HG03460 (cell line): ENCODE data around the gene TLL2.

Experiments used
- ATAC-seq: cut with Tn5 transposase; IDR thresholded peaks from one replicate; pipeline ENCODE4 v1.9.1; 2021; ENCODE audit not compliant: unreplicated experiment

Gene TLL2

DNA sequence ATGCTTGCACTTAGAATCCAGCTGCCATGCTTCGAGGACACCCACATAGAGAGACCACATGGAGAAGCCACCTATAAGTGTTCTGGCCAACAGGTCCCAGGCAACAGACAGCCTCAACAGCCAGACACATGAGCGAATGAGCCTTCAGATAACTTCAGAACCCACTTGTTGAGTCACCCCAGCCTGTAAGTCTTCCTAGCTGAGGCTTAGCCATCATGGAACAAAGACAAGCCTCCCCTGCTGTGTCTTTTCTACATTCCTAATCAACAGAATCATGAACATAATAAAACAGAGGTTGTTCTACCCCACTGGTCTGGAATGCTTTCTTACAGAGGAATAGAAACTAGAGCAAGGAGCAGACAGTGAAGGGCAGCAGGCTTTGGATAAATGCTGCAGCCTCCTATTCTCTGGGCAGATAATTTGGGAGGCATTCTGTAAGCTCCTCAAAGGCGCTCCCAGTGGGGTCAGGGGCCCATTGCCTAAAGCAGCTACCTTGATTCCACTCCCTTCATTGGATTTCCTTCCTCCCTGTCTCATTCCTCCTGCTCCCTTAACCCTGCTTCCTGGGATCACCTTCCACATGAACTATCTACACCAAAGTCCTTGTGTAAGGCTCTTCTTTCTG, 4.6 kb downstream of the TLL2 start:
- no peak for ATAC-seq

DNA sequence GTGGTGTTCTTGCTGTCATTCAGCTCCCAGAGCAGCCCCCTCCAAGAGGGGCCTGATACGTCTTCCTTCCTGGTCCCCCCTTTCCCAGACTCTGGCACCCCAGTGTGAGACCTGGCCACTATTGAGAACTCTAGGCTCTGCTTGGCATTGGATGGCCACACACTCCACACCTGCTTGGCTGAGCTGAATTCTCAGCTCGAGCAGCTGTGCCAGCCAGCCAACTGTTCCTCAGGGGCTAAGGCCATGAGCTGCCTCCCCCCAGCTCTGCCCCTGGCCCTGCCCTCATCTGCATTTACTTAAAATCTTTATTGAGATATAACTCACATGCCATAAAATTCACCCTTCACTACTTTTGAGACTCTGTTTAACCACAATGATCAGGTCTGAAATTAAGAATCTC, 6.7 kb downstream of the TLL2 start:
- no peak for ATAC-seq

DNA sequence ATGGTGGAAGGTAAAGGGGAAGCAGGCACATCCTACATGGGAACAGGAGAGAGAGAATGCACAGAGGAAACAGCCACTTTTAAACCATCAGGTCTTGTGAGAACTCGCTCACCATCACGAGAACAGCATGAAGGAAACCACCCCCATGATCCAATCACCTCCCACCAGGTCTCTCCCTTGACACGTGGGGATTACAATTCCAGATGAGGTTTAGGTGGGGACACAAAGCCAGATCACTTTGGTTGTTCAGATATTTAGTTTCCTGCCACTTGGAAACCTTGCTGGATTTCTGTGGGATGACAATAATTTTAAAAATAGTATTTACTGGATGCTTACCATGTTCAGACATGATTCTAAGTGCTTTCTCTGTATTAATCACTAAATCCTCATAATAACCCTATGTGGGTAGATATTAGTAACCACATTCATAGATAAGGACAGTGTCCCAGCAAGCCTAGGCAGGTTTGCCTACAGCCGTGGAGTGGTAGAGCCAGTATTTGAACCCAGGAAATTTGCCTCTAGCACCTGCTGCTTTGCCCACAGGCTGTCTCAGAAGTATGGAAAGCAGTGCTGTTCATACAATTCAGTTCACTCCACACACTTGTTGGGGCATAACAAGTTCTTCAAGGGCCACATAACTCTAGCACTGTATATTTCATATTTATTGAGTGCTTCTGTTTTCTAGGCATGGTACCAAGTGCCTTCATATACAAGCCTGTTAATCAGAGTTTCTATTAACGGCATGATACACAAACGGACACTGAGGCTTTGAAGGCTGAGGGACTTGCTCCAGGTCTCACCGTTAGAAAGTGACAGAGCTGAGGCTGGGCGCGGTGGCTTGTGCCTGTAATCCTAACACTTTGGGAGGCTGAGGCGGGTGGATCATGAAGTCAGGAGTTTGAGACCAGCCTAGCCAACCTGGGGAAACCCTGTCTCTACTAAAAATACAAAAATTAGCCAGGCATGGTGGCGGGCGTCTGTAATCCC, 8.3 kb downstream of the TLL2 start:
- no peak for ATAC-seq

DNA sequence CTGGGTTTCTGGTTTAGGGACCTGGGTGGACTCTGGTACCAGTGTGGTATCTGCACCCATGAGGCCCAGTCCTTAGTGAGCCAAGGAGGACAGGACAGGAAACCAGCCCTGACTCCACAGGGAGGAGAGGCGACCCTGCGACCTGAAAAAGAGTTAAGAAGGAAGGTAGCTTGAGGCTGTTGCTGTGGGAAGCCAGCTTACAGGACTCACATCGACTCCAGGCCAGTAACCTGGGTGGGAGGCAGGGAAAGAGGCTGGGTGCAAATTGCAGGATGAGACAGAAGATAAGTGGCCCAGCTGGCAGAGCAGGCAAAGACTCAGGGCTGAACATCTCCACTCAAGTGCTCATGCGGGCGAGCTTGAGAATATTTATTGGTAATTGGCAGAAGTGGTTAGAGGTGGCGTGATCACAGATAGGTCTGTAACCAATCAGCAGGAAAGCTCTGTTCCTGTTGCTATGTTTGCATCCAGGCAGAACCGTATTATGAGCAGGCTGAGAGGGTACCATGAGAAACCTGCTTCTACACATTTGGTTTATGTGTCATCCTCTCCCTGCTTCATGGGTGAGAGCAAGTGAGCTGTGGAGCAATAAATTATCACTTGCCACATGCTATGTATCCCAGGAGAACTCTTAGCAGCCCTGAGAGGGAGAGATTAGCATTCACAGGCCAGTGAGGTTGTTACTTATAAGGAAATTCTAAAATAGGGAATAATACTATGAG, 11.0 kb downstream of the TLL2 start:
- no peak for ATAC-seq

DNA sequence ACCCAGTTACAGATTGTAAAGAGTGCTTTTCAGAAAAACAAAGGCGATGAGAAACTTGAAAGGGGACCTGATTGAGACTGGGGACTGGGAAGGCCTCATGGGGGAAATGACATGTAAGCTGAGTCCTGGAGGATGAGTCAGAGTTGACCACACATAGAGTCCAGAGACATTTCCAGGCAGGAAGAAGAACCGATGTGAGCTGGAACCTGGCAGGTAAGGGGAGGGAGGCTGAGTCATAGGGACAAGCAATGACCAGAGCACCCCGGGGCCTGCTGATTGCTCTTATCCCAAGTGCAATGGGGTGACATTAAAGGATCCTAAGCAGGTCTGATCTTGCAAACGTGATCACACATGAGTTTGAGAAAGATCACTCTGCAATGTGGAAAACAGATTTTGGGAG, 11.7 kb downstream of the TLL2 start:
- no peak for ATAC-seq

DNA sequence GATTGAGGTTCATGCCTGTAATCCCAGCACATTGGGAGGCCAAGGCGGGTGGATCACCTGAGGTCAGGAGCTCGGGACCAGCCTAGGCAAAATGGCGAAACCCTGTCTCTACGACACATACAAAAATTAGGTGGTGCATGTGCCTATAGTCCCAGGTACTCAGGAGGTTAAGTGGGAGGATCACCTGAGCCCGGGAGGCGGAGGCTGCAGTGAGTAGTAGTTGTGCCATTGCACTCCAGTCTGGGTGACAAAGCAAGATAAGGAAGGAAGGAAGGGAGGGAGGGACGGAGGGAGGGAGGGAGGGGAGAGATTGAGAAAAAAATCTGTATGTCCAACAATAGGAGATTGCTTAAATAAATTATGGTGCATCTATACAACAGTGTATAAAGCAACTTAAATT, 13.2 kb downstream of the TLL2 start:
- ATAC-seq: no peak

- ATAC-seq: no peak
These were observed 13.7 kb downstream of the TLL2 start for GRCh38 chr10:96500050-96500449.

GRCh38 chr10:96497391-96497790, 16.3 kb downstream of the TLL2 start:
- ATAC-seq: no peak

DNA sequence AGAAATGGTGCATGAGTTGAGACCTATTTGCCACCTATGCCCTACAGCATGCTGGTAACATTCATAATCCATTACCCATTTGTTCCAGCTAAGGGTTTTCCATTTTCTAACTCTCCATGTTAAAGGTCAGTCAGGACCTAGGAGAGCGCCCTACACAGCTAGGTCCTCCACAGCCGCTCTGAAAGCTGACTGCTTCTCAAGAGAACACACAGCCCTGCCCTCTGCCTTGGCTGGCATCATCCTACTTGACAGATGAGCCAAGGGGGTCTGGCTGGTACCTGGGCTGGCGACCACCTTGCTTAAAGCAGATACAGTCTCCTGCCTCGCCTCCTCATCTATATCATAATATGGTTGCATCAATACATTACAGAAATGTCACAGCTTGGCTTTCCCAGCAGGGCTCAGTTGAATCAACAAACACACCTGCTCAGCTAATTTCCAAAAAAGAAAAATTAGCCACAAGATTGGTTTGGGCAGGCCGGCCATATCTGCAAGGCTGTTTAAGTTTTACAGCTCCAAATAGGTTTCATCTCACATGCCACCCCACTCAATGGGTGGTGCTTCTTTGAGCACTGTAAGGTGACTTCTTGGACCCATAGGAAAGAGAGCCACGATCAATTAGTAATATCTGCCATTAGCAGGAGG, 17.3 kb downstream of the TLL2 start:
- ATAC-seq: no peak

DNA sequence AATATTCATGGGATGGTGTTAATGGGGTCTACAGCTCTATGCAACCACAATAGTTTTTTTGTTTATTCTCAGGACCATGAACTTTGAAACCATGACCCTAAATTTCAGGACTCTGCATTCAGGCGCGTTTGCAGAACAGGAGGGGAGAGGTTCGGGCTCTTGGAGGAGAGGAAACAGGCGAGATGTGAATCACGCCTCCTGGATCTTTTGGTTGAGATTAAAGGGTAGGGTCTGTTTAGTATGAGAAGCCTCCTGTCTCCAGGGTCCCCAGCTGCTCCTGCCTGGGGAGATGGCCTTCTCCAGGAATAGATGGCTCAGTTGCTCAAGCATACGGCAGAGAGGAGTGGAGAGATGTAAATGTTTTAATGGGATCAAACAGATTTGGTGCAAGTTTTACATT, 18.2 kb downstream of the TLL2 start:
- ATAC-seq: no peak

DNA sequence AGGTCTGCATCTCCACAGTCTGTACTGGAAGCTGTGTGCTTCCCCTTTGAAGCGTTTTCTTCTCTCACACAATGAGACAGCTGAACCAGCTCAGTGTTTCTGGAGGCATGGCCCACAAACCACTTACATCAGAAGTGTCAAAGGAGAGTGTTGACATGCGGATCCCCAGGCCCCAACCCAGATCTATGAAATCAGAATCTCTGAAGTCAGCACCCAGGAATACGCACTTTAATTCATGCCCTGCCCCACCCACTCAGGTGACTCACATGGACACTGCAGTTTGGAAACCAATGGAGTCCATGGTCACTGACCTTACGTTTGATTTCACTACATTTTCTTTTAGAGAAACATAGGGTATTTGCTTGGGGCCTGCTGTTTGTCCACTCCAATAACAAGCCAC, 19.0 kb downstream of the TLL2 start:
- ATAC-seq: no peak

- no peak for ATAC-seq
These were observed 19.7 kb downstream of the TLL2 start for GRCh38 chr10:96493871-96494525.

- no peak for ATAC-seq
These were observed 20.5 kb downstream of the TLL2 start for GRCh38 chr10:96493254-96493653.

DNA sequence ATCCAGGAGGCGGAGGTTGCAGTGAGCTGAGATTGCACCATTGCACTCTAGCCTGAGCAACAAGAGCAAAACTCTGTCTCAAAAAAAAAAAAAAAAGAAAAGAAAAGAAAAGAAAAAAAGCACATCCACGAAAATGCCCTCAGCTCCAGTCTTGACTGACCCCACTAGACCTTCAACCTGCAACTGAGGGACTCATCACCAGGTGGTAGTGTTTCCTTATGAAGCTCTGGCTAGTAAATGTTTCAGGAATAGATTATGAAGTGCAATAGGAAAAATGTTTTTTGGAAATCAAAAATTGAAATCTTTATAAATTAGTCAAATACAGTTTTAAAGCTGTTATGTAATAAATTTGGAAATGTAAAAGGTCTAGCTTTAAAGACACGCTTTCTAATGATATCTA, 22.4 kb downstream of the TLL2 start:
- no peak for ATAC-seq

DNA sequence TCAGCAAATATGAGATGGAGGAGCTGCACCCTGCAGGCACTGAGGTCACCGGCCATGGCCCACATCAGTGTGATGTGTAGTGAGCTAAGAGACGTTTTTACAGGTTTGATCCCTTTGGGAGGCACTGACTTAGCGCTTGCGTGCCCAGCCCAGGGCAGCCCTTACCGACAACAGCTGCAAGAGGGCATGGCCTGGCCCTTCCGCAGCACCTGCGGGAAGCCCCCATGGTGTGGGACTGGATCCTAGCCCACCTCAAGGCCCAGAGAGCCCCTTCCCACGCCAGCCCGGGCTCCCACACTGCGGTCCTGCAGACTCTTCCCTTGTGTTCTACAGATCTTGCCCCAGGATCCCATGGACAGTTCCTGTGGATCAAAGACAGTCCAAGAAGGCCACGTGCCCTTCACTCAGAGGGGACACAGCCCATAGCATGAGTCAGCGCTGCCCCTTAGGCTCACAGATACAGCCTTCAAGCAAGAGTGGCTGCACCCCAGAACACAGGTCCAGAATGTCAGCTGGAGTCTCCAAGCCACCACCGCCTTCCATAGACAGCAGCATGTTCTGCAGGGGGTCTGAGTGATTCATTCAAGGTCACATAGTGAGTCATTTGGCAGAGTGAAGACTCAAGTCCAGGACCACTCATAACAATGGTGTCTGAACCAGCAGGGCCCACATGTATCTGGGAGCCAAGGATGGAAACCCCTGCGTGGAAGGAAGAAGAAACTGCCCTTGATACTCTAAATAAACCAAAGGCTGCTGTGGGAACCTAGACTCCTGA, 25.4 kb downstream of the TLL2 start:
- ATAC-seq: no peak

DNA sequence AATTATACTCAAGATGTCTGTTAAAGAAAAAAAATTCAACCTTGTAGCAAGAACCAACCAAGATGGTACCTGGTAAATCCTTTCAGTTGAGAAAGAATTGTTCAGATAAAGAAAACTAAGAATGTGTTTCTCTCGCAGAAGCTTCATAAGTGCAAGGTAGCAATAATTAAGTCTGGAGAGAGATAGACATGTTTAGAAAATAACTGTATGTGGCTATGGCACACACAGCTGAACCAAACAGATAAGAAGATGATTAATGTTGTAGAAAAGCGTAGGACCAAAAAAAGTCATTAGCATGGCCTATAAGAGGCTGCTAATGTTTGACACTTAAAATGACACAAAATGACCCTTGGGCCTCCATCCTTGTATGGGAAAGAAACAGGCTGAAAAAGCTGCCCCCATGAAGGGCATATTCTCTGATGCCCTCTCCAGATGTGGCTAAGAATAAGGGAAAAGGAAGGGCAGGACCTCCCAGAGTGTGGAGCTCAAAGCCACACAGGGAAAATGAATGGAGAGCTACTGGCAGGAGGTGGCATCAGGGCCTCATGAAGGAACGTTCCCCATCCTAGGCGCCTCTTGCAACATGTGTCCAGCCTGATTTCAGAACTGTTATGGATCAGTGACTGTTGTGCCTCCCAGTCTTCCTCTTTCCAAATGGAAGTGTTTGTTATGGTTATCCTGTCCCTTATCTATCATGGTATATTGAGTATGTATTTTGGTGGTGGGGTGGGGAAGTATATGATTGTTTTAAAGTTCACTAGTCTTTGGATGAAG, 30.7 kb downstream of the TLL2 start:
- no peak for ATAC-seq

DNA sequence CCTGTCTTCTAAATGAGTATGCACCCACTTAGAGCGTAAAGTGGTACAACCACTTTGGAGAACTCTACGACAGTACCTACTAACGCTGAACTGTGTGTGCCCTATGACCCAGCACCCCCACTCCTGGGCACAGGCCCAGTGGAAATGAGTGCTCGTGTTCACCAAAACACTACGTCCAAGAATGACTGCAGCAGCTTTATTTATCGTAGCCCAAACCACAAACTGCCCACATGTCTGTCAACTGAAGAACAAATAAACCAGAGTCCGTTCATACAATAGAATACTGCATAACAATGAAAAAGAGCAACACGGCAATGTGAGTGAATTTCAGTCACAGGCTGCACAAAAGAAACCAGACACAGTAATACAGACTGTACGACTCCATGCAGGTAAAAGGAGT, 35.4 kb downstream of the TLL2 start:
- no peak for ATAC-seq

- ATAC-seq: no peak
These were observed 39.9 kb downstream of the TLL2 start for GRCh38 chr10:96473866-96474265.

DNA sequence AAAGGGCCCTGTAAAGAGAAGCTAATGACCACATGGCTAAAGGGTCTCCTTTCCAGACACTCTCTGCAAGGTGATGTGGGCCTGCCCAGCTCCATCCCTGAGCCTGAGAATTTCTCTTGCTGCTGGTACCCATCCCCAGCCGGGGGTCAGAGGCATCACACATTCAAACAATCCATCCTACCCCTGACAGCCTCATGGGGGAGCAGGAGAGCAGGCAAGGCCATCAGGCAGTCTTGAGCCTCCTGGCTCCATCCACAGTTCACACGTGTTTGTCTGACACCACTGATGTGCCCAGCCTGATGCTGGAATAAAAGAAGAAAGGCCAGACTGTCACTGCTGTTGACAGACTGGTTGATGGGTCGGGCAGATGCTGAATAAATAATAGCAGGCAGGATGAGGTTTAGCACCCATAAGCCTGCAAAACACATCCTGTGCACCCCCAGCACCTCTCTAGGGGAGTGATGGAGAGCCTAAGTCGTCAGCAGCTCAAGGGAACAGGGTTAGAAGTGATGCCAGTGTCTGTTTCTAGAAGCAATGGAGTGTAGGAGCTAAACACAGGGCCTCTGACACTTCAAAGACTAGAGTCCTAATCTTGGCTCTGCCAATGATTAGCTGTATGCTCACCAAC, 43.5 kb downstream of the TLL2 start:
- ATAC-seq: no peak
